ENCODE measurements around the gene TTI1.
"Not testable (repeated sequence)": the region's sequence is repeated elsewhere in the genome, so short reads cannot be mapped to it uniquely, and the experiment has no call there.

The TTI1 gene

DNA sequence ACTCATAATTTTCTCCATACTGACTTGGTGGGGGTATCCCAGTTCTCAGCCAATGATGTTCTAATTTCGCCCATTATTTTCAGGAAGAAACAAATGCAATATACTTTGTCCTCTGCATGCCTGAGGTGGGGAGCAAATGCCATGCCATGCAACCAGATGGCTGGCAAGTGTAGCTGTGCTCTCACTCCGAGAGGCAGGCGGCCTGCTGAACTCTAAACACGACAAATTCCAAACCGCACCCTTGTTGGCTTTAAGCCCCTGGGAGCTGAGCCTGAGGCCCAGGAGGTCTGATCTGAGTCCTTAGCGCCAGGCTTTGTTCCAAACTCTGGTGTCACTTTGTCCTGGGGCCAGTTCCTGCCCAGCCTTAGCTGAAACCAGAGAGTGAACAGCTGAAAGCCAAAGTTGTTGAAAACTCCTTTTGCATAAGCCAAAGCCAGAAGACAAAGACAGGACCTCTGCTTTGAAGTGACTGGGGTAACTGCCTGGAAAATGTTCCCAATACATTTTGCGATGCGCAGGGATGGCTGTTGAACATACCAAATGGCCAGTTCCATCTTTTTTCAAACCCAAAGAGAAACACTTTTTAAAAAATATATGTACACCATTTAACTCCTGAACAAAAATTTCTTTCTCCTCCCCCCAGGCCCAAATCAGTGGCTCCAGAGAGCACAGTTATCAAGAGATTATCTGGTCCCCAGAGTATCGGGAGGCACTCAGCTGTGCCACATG, 46.2 kb downstream of the TTI1 start:
- DNase-seq: peak; percentile 64 to 87

- DNase-seq: no peak
Observed at GRCh38 chr20:37986044-37986858, 47.0 kb downstream of the TTI1 start.

- DNase-seq: no peak
Observed at GRCh38 chr20:37984018-37984785, 49.1 kb downstream of the TTI1 start.

GRCh38 chr20:37983286-37983685, 50.0 kb downstream of the TTI1 start:
- DNase-seq: no peak

GRCh38 chr20:37981568-37981967, 51.7 kb downstream of the TTI1 start:
- peak in 1 of 2 experiments; percentile 52 for DNase-seq

DNA sequence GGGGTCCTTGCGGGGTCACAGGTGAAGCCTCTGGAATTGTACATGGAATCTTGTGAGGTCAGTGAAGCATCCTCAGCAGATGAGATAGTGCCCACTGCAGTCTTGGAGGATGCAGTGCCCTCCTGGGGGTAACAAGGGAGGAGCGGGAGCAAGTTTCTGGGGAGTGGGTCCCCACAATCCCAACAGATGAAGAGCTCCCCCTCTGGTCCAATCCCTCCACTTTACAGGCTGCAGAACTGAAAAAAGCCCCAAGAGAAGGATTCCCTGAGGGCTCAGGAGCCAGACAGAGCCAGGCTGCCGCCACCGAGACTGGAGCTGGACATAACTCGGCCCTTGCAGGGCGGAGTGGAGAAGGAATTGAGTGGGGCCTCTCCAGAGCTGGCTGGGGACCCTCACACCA, 52.4 kb downstream of the TTI1 start:
- DNase-seq: no peak

DNA sequence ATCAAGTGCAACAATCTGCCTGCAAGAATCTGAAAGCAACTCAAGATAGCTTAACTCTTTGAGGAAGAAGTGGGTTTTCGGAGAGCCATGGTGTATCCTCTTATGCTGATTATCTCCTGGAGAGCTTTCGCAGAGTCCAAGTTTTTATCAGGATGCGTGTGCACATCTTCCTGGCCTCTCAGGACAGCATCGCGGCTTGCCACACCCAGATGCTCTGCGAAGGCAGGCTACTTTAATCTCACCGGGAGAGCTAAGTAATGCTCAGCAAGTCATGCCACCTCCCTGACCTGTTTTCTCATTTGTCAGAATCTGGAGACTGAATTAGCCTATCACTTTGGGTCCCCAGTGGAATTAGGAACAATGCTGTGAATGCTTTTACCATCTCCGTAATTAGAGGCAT, 52.9 kb downstream of the TTI1 start:
- peak; percentile 44 to 64 for DNase-seq

GRCh38 chr20:37979021-37979985, 54.0 kb downstream of the TTI1 start:
- no peak for DNase-seq

- DNase-seq: no peak
Observed at GRCh38 chr20:37977786-37978185, 55.5 kb downstream of the TTI1 start.

DNA sequence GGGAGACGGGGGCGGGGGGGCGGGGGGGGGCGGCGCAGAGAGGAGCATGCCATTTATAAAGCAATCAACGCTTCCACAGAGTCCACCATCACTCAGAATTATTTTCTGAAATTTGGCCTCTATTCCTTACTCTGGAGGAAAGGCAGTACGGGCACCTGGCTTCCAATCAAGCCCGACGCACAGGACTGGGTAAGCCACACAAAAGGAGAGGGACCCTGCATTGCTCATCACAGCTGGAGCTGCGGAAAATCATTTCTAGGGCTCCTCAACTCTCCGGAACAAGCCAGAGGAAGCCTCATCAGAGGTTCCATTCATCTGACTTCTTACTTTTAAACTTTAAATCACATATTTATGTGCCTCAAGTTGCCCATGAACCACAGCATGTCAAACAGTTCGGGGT, 55.9 kb downstream of the TTI1 start:
- no peak for DNase-seq

DNA sequence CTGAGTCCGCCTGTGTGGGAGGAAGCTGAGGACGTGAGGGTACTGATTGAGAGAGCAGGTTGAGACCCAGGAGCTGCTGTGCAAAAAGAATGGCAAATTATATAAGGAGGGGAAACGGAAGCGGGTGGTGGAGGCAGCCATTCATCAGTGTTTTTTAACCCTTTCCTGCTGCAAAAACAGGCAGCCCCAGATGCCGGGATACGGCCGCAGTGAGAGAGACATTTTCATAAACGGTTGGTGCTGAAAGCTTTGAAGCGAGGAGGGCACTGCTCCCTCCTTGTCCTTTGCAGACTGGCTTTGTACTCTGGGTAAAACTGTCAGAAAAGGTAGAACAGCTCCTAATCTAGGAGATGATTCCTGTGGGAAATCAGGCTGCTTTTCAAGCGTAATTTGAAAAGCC, 56.4 kb downstream of the TTI1 start:
- DNase-seq: no peak

DNA sequence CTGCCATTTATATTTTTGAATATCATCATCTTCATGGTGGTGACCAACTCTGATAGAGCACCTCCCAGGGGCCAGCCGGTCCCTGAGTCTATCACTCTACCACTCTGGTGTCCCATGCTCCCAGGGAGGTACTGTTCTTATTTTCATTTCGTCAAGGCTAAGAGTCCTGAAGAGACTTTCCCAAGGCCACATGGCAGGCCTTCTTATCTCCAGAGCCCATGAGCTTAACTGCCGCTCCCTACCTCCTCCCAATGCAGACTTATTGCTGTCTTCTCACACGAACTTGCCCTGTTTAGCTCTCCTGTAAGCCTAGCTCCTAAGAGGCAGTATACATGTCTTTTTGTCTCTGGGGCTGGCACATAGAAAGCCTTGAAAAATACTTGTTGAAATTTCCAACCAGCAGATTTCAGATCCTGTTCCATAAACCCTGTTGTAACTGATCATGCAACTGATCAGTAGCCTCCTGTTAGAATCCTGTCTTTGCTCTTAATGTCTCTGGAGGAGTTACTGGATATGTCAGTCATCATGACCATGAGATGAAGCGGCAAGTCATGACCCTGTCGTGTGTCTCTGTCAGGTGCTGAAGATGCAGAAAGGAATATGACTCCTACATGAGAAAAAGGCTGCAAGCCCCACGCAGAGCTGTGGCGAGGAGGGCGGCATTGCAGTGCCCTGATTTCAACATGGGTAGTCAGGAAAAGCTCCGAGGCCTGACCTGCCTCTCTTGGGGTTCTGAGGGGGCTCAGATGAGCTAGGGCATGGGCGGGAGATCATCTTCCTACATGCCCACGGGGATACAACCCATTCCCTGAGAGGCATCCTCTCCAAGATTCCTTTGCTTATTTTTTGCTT, 60.0 kb downstream of the TTI1 start:
- DNase-seq: no peak

GRCh38 chr20:37972256-37973058, 60.8 kb downstream of the TTI1 start:
- no peak for DNase-seq

- no peak for DNase-seq
Observed at GRCh38 chr20:37971561-37972127, 61.6 kb downstream of the TTI1 start.

DNA sequence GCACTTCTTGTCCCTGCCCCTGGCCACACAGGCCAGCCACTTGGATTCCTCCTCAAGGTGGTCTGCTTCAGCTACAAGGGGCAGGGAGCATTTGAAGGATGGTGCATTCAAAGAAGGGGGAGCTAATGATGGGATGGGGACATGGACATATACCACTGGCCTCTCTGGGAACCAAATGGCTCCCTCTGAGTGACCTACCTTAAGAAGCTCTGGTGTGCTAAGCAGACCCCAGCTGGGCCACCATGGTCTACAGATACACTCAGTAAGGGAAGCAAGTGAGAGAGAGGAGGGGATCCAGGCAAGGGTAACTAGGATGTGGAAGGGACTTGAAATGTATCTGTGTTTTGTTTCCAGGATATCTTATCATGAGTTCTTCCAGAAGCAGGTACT, 62.4 kb downstream of the TTI1 start:
- no peak for DNase-seq

DNA sequence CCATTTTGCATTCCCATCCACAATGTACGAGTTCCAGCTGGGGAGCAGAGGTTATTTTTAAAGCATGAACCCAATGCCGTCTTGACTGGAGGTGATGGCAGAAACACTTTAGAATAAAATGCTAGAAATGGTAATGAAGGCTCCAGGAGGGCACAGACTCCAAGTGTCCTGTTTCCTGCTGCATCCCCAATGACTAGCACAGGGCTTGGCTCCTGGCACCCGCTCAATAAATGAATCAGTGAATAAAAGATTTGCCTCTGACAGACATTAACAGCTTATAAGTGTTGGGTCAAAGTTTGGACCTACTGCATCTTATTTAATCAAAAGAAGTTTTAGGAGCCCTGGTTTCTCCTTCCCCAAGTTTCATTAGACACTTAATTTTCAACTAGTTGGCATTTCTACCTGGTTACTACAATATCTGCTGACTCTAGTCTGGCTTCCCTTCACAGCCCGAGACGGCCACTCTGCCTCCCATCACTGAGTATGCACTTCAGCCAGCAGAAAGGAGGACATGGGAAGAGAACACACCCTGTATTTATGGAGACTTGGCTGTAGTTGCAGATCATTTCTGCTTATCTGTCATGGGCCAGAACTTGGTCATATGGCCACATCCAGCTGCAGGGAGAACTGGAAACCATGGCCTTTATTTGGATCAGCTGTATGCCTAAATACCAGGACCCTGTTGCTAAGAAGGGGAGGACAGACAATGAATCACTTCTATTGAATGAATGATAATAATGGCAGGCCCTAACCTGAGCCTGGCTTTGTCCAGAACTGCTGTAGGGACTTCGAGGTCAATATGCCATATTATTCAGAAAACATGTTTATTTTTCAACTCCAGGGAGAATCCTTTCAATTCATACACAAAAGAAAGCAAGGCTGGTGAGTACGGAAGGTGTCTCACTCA, 63.1 kb downstream of the TTI1 start:
- no peak for DNase-seq

DNA sequence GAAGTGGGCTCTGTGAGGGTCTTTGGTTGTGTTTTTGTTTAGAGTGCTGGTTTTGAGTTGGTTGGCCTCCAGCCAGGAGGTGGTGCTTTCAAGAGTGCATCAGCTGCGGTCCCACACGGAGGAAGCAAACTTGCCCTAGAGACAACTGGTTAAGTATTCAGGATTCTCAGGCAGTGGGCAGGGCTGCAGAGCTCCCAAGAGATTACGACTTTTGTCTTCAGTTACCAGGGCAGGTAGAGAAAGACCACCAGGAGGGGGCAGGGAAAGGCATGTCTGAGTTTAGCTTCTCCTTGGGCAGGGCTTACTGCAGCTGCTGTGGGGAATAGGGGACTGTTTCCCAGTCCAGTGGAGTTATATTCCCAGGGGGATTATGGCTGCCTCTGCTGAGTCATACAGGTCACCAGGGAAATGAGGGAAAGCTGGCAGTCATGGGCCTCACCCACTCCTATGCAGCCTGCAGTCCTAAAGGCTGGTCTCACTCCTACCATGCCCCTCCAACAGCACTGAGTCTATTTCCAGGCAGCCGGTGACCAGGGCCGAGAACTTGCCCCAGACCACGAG, 64.3 kb downstream of the TTI1 start:
- peak; percentile 98 to 99 for DNase-seq

DNA sequence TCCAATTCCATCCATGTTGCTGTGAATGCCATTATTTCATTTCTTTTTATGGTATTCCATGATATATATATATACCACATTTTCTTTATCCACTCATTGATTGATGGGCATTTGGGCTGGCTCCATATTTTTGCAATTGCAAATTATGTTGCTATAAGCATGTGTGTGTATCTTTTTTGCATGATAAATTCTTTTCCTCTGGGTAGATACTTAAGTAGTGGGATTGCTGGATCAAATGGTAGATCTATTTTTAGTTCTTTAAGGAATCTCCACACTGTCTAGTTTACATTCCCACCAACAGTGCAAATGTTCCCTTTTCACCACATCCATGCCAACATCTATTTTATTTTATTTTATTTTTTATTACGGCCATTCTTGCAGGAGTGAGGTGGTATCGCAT, 69.8 kb downstream of the TTI1 start:
- DNase-seq: not testable (repeated sequence)

GRCh38 chr20:37961066-37961465, 72.2 kb downstream of the TTI1 start:
- no peak for DNase-seq

All from NCI-H524 (cell line).